Stomach (tissue), 4 donors: ENCODE data around the gene PCDHGA9.

Source experiments
- EP300 ChIP-seq: sonication (generic); formaldehyde crosslinking; IDR thresholded peaks from one replicate; pipeline ENCODE4 v1.6.1; 2017; ENCODE audit warnings: antibody characterized with exemption
- POLR2A ChIP-seq, 4 donors: fragments of 450-650 bp; IDR thresholded peaks; one replicate each; pipeline ENCODE4 v1.6.1; 2016; ENCODE audit warnings: antibody characterized with exemption in 4 of 4, control low read depth in 2 of 4, mild to moderate bottlenecking in 1 of 4, moderate library complexity in 1 of 4
- TF ChIP-seq, protein P1 (sequence below), 7 experiments: fragments of 450-650 bp in 4 of 7; fragments of 200-600 bp in 3 of 7; sonication (generic) in 3 of 7; IDR thresholded peaks; one replicate each; pipeline ENCODE4 v1.5.1; 2016 to 2019; ENCODE audit warnings: antibody characterized with exemption in 7 of 7, control low read depth in 2 of 7, mild to moderate bottlenecking in 1 of 7

GRCh38 chr5:141412854-141413539, 10.4 kb downstream of the PCDHGA9 start, which contains the start of gene PCDHGA10:
- TF ChIP-seq, protein P1, sequence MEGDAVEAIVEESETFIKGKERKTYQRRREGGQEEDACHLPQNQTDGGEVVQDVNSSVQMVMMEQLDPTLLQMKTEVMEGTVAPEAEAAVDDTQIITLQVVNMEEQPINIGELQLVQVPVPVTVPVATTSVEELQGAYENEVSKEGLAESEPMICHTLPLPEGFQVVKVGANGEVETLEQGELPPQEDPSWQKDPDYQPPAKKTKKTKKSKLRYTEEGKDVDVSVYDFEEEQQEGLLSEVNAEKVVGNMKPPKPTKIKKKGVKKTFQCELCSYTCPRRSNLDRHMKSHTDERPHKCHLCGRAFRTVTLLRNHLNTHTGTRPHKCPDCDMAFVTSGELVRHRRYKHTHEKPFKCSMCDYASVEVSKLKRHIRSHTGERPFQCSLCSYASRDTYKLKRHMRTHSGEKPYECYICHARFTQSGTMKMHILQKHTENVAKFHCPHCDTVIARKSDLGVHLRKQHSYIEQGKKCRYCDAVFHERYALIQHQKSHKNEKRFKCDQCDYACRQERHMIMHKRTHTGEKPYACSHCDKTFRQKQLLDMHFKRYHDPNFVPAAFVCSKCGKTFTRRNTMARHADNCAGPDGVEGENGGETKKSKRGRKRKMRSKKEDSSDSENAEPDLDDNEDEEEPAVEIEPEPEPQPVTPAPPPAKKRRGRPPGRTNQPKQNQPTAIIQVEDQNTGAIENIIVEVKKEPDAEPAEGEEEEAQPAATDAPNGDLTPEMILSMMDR (IDR thresholded peaks at IDR 0.05): peak in 4 of 7 experiments; percentile 22 to 46 (median 33)
- TF ChIP-seq POLR2A (IDR thresholded peaks at IDR 0.05) (no peak), EP300 (no peak)
